Measurements from ENCODE around the gene CCDC18.
"Not testable (repeated sequence)": the region's sequence is repeated elsewhere in the genome, so short reads cannot be mapped to it uniquely, and the experiment has no call there.

The CCDC18 gene, protein sequence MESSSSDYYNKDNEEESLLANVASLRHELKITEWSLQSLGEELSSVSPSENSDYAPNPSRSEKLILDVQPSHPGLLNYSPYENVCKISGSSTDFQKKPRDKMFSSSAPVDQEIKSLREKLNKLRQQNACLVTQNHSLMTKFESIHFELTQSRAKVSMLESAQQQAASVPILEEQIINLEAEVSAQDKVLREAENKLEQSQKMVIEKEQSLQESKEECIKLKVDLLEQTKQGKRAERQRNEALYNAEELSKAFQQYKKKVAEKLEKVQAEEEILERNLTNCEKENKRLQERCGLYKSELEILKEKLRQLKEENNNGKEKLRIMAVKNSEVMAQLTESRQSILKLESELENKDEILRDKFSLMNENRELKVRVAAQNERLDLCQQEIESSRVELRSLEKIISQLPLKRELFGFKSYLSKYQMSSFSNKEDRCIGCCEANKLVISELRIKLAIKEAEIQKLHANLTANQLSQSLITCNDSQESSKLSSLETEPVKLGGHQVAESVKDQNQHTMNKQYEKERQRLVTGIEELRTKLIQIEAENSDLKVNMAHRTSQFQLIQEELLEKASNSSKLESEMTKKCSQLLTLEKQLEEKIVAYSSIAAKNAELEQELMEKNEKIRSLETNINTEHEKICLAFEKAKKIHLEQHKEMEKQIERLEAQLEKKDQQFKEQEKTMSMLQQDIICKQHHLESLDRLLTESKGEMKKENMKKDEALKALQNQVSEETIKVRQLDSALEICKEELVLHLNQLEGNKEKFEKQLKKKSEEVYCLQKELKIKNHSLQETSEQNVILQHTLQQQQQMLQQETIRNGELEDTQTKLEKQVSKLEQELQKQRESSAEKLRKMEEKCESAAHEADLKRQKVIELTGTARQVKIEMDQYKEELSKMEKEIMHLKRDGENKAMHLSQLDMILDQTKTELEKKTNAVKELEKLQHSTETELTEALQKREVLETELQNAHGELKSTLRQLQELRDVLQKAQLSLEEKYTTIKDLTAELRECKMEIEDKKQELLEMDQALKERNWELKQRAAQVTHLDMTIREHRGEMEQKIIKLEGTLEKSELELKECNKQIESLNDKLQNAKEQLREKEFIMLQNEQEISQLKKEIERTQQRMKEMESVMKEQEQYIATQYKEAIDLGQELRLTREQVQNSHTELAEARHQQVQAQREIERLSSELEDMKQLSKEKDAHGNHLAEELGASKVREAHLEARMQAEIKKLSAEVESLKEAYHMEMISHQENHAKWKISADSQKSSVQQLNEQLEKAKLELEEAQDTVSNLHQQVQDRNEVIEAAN (N-terminal part only)

DNA sequence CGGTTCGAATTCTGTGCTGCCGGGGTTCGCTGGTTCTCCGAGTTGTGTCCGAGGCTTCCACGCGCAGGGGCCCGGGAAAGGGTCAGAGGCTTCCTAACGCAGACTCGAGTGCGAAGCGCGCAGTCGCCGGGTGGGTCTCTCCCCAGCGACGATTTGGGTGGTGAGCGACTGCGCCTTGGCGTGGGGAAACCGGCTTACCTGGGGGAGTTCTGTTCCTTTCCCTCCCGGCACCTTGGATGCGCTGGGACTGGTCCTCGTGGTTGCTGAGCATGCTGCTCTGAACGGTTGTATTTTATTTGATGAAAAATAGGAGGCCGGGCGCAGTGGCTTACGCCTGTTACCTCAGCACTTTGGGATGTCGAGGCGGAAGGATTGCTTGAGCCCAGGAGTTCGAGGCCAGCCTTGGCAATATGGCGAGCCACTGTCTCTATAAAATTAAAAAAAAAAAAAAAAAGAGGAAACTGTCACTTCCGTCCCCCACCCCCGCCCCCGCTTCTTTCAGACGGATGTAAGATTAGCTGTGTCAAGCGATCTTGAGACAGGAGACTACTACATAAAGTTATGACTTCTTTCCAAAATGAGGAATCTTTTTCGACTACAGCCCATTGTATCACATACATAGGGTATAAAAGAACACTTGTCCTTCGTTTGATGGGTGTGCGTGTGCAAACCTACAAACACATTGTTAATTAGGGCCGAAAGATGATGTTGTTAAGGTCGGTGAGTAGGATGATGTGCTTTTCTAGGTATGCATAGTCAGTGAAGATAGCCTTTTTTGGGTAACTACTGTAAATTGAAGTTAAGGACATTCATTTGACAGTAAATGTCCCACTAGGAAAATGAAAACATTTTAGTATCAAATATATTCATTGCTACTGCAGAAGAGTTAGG lies at the start of gene CCDC18:
TSS of gene CCDC18 (plus strand) at position 2 of the 891 bp plus-strand sequence. CDS start 2,638 bp downstream, outside the sequence.
- no peak for DNase-seq (ENCODE audit: low spot score)

DNA sequence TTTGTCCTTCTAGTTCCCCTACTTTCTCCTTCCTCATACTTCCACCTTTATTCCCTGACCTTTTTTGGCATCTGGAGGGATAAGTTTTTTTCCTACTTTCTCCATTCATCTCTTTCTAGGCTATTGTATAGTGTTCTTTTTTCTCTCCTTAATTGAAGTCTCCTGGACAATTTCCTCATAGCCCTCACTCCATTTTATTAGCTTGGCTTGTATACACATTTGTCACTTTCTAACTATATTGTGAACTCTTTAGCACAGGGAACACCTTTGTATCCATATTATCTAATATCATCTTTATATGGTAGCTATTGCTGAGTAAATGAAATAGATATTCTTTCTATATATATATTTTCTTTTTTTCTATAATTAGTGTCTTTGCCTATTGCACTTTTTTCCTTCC lies 47.9 kb upstream of the CCDC18 start:
- DNase-seq (ENCODE audit: low spot score) = no peak

DNA sequence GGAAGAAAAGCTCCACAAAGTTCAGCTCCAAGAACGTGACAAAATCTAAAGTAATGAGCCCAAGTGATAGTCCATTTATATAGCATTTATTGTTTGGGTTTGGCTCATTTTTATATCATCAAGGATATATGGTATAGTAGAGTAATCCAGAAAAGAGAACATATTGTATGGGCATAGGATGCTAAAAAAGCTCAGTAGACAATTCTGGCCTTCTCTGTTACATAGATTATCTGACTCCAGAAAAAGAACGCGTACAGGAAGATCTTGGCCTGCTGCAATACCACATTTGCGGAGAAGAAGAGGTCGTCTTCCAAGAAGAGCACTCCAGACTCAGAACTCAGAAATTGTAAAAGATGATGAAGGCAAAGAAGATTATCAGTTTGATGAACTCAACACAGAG lies 44.1 kb upstream of the CCDC18 start:
- DNase-seq (ENCODE audit: low spot score) = no peak

DNA sequence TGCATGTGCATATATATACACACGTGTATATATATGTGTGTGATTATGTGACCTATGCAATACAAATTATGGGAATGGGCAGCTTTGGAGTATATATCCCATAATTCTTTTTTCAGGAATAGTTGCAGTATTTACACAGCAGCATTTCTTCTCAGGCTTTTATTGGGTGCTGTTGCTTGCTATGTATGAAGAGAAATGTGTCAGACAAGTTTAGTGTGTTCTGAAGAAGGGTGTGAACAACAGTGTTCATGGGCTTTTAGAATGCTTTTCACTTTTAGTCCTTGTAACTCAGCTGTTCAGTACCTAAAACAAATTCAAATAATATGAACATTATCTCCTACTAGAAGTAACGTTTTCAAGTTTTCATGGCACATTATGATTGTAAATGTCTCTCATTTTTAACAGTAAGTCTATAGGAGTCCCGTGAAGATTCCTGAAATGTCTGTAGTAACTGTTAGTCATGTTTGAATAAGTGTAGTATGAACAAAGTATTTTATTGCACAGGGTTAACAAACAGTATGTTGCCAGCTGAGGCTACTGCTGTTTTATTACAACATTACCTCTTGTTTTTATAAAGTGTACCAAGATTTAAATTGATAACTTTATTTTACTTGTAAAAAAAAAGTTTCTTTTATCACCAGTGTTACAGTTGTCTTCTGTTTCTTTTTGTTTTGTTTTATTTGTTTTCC lies 42.8 kb upstream of the CCDC18 start:
- DNase-seq (ENCODE audit: low spot score) = no peak

DNA sequence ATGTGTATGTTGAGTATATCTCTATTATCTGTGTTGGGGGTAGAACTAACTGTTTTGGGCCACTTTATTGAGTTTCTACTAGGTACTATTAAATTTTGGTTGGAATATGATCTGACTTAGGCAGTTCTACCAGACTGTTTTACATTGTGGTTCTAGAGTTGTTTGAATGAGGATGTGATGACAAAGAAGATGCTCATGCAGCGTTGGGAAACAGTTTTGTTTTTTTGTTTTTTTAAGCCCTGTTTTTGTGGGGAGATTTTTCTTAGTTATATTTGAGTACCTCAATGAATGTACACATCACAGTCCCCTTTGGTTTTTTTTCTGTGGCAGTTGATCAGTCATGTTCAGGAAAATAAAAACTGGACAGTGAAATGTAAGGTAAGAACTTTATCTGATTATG lies 40.4 kb upstream of the CCDC18 start:
- no peak for DNase-seq (ENCODE audit: low spot score)

DNA sequence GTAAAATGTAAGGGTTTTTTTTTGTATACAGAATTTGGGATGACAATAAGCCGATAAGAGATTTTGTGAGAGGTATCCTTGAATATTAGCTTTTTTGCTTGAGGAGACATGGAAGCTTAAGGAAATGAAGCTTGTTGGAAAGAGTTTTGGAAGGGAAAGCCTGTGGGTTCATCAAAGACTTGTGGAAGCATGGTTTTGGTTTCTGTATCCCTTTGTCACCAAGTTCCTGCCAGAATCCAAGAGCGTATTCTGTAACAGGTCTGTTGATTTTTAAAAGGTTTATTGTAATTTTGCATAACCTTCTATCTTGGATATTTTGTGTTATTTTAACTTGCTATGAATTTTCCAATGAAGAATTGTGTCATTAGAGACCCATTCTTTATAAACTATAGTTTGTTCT lies 38.4 kb upstream of the CCDC18 start:
- no peak for DNase-seq (ENCODE audit: low spot score)

DNA sequence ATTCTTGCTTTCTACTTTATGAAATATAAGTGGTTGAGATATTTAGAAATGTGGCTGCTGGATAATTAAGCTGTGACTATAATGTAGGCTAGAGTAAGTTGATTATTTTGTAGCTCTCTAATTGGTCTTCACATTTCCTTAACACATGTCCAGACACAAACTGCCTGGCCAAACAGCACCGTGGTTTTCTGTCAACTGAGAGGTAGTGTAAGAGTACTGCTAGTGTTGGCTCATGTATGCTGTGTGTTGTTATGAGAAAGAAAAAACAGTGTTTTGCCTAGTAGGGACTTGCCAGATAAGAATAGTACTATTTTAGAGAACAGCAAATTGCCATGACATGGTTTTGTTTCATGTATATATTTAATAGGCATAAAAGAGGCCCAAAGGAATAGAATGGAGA lies 37.4 kb upstream of the CCDC18 start:
- no peak for DNase-seq (ENCODE audit: low spot score)

DNA sequence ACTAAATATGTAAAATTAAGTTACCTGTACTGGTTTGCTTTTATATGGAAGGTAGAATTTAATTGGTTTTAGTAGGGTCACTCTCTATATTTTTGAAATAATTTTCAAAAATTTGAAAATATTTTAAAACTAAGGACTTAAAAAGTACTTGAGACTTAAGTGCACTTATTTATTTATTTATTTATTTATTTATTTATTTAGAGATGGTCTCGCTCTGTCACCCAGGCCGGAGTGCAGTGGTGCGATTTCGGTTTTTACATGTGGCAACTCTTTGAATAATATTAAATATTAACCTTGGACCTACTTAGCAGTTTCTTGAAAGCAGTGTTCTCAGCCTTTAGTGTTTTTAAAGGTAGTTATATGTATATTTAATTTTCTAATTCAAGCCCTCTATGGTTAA lies 36.8 kb upstream of the CCDC18 start:
- DNase-seq (ENCODE audit: low spot score) = no peak

DNA sequence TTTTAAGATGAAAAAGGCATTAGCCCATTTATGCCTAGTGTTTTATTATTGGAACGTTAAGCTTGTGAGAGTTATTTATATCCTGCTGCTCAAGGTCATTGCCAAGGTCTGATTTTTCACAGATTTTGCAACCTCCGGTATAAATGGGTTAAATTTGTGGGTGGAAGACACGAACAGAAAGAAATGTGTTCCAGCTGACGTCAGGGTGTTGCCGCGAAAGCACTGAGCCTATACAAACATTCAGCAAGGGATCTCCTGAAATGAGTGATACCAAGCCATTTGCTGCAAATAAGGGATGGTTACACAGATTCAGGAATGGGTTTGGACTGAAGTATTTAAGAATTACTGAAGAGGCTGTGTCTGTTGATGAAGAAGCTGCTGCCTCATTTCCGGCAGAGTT lies 32.5 kb upstream of the CCDC18 start:
- no peak for DNase-seq (ENCODE audit: low spot score)

DNA sequence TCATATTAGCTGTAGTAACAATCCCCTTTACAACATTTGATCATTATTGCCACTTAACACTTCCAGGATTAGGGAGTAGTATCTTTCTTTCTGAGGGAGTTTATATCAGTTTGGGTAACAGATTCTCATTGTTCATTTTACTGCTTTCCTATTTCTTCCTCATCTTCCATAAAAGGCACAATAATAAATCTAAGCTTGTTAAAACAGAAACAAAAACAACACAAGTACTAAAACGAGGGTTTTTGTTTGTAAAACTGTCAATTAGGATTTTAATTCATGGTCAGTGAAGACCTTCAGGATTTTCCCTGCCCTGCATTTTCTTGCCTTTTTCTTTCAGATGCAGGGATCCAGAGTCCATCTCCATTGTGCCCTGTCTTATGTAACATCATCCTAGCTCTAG lies 29.8 kb upstream of the CCDC18 start:
- DNase-seq (ENCODE audit: low spot score) = no peak

DNA sequence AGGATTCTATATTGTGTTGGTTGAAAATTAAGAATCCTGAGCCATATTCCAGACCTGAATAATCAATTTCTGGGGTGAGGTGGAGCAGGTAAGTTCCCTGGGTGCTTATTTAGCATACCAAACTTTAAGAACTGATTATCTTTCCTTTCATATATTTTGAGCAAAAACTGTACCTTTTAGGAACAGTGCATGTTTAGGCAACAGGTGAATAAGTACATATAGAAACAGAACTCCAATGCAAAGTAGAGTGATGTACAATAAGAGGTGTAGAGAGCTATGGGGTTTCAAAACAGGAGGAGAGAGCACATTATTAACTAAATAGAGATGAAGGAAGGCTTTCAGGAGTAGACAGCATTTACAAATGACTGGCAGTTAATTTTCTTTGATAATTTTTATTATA lies 29.1 kb upstream of the CCDC18 start:
- no peak for DNase-seq (ENCODE audit: low spot score)

DNA sequence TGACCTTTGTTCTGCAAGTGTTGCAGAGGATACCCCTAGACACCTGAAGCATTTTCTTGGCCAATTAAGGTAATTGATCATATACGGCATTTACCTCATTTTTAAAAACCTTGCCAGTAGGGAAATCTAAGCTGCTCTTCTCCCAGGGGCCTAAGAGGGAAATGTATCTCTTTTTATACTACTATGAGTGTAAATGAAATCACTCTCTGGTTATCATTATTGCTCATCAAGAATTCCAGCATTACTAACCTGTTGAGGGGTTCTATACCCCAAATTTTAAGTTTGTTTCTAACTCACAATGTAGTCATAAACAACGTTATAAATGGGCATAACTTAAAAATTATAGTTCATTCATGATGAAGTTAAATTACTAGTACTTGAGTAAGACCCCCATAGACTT lies 27.7 kb upstream of the CCDC18 start:
- no peak for DNase-seq (ENCODE audit: low spot score)

DNA sequence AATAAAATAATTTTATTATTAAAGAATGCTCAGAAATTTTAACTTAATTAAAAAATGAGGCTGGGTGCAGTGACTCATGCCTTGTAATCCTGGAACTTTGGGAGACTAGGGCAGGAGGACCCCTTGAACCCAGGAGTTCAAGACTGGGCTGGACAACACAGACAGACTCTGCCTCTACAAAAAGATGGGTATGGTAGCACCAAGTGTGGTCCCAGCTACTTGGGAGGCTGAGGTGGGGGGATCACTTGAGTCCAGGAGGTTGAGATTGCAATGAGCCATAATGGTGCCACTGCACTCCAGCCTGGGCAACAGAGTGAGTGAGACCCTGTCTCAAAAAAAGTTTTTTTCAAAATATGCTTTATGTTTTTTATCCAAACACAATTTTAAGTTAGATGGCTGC lies 25.6 kb upstream of the CCDC18 start:
- DNase-seq (ENCODE audit: low spot score) = no peak

DNA sequence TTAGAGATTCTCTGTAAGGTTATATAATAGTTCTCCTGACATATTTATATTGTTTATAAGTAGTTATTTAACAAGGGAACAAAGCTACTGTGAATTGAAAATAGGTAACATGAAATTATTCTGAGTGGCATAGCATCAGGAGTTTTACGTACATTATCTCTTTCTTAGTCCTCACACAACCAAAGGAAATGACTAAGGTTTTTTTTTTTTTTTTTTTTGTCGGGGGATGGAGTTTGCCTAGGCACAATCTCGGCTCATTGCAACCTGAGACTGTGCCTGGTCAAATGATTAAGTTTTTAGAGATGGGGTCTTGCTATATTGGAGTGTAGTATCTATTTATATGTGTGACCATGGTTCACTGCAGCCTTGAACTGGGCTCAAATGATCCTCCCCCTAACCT lies 25.2 kb upstream of the CCDC18 start:
- DNase-seq (ENCODE audit: low spot score) = no peak

DNA sequence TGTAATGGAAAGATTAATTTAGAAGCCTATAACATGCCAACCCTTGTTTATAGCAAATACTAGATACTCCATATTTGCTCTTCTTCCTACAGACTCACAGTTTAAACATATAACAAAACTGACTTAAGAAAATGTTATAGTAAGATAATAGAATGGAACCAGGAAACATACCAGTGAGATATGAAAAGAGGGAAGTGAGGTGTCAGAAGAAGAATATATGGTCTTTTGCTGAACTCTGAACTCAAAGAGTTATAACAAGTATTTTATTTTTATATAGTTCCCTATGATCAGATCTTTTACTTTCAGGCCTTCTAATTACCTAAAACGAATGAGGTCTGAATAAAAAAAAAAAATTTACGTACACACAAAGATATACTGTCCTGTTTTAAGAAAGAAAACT lies 21.2 kb upstream of the CCDC18 start:
- DNase-seq (ENCODE audit: low spot score) = no peak

DNA sequence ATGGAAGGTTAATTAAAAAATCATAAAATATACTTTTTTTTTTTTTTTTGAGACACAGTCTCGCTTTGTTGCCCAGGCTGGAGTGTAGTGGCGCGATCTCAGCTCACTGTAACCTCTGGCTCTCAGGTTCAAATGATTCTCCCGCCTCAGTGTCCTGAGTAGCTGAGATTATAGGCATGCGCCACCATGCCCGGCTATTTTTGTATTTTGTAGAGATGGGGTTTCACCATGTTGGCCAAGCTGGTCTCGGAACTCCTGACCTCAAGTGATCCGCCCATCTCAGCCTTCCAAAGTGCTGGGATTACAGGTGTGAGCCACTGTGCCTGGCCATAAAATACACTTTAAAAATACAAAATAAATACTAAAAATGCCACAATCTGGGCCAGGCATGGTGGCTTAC lies 17.2 kb upstream of the CCDC18 start:
- not testable (repeated sequence) for DNase-seq (ENCODE audit: low spot score)

DNA sequence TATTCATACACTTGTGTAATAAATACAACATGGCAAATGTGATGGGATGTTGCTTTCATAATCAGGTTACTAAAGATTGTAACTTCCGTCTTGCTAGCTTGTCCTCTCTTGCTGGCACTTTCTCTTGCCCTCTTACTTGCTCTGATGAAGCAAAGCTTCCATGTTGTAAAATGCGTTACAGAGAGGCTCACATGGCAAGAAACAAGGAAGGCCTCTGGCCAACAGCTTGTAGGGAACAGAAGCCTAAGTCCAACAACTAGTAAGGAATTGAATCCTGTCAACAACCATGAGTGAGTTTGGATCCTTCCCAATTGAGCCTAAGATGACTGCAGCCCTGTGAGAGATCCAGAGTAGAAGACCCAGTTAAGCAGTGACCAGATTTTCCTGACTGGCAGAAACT lies 15.7 kb upstream of the CCDC18 start:
- DNase-seq (ENCODE audit: low spot score) = no peak

DNA sequence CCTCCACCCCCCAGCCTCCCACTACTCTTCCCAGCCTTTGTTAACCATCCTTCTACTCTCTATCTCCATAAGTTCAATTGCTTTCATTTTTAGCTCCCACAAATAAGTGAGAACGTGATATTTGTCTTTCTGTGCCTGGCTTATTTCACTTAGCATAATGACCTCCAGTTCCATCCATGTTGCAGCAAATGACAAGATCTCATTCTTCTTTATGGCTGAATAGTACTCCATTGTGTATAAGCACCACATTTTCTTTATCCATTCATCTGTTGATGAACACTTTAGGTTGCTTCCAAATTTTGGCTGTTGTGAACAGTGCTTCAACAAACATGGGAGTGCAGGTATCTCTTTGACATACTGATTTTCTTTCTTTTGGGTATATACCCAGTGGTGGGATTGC lies 14.6 kb upstream of the CCDC18 start:
- DNase-seq (ENCODE audit: low spot score) = not testable (repeated sequence)

DNA sequence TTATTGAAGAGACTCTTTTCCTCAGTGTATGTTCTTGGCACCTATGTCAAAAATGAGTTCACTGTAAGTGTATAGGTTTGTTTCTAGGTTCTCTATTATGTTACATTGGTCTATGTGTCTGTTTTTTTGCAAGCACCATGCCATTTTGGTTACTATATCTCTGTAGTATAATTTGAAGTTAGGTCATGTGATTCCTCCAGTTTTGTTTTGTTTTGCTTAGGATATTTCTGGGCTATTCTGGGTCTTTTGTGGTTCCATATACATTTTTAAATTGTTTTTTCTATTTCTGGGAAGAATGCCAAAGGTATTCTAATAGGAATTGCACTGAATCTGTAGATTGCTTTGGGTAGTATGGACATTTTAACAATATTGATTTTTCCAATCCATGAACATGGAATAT lies 13.5 kb upstream of the CCDC18 start:
- no peak for DNase-seq (ENCODE audit: low spot score)

DNA sequence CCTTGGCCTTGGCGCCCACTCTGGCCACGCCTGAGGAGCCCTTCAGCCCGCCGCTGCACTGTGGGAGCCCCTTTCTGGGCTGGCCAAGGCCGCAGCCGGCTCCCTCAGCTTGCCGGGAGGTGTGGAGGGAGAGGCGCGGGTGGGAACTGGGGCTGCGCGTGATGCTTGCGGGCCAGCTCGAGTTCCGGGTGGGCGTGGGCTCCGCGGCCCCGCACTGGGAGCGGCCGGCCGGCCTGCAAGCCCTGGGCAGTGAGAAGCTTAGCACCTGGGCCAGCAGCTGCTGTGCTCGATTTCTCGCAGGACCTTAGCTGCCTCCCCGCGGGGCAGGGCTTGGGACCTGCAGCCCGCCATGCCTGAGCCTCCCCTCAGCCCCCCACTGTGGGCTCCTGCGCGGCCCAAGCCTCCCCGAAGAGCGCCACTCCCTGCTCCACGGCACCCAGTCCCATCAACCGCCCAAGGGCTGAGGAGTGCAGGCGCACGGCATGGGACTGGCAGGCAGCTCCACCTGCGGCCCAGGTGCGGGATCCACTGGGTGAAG lies 10.3 kb upstream of the CCDC18 start:
- DNase-seq (ENCODE audit: low spot score) = not testable (repeated sequence)
